GM21737 (cell line): ENCODE measurements around the gene PLCB2.

ENCODE experiments used
- ATAC-seq: cut with Tn5 transposase; IDR thresholded peaks from one replicate; pipeline ENCODE4 v1.9.1; 2021; ENCODE audit warnings: mild to moderate bottlenecking, moderate library complexity; ENCODE audit not compliant: unreplicated experiment

PLCB2 gene

DNA sequence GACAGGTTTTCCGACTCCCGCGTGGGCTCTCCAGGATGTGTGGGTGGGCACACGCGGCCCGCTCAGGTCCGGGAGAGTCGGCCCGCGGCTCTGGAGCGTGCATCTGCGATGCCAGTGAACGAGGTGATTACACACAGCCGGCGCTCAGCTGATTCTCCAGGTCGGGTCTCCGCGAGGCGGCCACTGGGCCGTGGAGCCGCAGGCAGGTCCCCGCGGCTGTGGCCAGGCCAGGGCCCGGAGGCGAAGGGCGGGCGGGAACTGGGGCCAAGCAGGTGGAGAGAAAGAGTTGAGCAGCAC lies 55.6 kb downstream of the PLCB2 start:
- no peak for ATAC-seq

DNA sequence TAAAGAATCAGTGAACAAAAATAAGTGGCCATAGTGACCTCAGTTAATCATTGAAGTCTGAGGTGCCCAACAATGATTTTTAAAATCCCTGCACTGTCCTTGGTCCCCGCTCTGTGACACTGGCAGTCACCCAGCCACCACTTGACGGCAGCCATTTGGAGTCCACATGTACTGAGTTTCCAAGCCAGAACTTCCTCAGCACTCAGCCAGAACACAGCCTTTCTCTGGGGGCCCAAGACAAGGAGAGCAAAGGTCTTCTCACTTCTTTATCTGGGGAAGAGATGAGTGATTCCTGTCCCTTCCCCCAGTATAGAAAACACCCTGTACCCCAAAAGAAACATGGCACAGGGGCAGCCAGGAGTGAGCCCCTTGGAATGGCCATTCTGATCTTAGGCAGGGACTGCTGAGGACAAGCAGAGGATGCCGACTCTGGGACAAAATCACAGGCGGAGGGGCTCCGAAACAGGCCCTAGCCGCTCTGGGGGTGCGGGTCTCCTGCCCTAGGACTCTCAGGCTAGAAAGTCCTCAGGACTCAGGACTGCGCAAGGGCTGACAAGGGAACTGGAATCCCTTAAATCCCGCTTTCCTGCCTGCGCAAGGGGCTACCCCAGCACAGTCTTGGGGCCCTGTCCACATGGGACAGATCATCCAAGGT lies 56.1 kb downstream of the PLCB2 start:
- no peak for ATAC-seq

- ATAC-seq = no peak
Observed at GRCh38 chr15:40250771-40251483, 56.8 kb downstream of the PLCB2 start.

- ATAC-seq = no peak
Observed at GRCh38 chr15:40250304-40250656, 57.5 kb downstream of the PLCB2 start.

GRCh38 chr15:40249477-40250303 lies 58.0 kb downstream of the PLCB2 start:
- no peak for ATAC-seq

DNA sequence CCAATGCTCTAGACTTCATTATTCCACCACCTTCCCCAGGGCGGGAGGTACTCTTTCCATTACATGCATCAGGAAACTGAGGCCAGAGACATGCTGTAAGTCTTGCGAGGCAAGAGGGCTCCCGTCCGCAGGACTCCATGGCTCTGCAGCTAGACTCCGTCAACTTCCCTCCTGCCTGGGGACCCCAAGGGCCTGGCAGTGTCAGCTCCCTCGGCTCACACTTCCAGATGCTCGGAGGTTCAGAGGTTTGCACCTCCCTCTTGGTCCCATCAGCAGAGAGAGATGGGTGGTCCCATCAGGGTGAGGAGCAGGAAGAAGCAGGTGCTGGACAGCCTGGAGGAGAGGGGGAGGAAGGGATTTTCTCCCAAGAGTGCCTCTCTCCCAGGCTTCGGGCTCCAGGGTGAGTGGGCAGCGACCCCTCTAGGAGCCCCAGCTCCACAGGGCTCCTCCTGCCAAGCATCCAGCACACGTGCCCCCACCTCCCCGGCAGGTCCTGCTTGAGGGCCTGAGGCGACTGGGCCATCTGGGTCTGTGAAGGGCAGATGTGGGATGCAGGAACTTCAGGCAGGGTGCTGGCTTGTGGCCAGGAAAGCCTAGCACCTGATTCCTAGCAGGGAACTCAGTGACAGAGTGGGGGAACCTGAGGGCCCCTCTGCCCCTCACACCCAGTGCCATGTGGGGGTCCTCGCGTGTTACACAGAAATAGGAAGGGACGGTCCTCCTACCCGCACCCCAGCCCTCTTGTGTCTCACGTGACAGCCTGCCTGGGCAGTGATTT lies 59.5 kb downstream of the PLCB2 start:
- no peak for ATAC-seq

- ATAC-seq = no peak
Observed at GRCh38 chr15:40247406-40247971, 60.2 kb downstream of the PLCB2 start.

- ATAC-seq = no peak
Observed at GRCh38 chr15:40246496-40247280, 61.0 kb downstream of the PLCB2 start.

- ATAC-seq = no peak
Observed at GRCh38 chr15:40245666-40246450, 61.9 kb downstream of the PLCB2 start.

DNA sequence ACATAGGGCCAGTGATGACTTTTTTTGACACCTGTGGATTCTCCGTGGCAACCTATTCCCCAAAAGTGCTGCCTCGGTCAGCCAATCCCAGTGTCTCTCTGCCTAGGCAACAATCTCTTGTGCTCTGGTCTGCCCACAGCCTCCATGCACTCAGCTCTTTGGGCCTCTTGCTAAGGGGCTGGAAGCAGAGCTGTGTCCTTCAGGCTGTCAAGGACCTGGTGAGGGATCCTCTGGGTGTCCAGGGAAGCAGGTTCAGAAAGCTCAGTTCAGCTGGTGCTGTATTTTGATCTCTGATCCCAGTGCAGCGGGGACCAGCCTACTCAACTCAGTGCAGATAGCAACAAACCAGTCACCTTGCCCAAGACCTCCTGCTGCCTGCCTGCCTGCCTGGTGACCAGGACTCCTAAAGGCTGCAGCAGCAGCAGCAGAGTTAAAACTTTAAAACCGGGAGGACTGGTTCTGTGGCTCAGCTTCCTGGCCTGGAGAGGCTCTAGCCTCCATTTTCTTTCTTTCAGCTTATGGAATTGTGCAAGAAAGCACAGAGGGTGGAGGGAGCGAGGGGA lies 62.7 kb downstream of the PLCB2 start:
- ATAC-seq = no peak

- ATAC-seq = no peak
Observed at GRCh38 chr15:40243126-40243810, 64.5 kb downstream of the PLCB2 start.

- no peak for ATAC-seq
Observed at GRCh38 chr15:40242601-40243000, 65.1 kb downstream of the PLCB2 start.

- ATAC-seq = no peak
Observed at GRCh38 chr15:40242213-40242599, 65.5 kb downstream of the PLCB2 start.

- no peak for ATAC-seq
Observed at GRCh38 chr15:40241269-40242212, 66.2 kb downstream of the PLCB2 start.

- ATAC-seq = no peak
Observed at GRCh38 chr15:40240619-40241221, 67.0 kb downstream of the PLCB2 start.

DNA sequence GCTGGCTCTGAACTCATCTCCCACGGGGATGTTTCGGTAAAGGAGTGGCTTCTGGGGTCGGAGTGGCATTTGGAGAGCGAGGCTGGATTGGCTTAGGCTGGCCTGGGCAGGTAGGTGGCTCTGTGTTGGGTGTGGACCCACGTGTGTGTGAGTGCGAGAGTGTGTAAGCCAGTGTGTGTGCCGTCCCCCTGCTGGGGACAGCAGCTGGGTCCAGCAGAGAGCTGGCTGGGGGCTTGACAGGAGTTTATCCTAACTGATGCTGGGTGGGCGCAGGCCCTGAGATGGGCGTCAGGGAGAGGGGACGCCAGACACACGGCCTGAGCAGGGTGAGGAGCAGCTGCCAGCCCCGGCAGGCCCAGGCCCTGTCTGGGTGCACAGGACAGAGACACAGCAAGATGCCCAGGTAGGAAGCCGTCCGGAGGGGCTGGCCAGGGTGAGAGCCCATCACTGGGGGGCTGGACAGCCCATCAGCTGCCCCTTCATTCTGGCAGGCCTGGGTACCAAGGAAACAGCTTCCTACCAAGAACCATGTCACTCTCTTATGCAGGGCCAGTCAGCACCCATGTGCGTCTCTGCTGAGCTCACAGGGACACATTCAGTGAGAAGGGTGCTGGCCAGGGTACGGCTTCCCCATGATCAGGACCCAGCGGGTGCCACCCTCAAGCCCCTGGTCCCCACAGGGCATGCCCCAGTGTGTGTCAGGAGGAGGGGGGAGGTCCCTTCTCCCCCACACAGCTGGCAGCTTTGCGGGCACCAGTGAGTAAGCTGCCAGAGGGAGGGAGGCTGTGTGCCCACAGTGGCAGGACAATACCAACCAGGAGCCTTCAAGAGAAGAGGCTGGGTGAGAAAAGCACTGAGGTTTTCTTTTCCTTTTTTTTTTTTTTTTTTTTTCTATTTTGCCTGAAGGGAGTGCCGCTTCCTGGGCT lies 67.8 kb downstream of the PLCB2 start:
- ATAC-seq = no peak
